Lung (tissue), 12 donors: ENCODE measurements around the gene KRTAP10-3. TPM values are rescaled to one million over a fixed set of nuclear protein-coding genes. Genes with fewer than 3 reads are reported as not detected.

Experiments used
- ATAC-seq: fragments of 200-7000 bp; cut with Tn5 transposase; one replicate; pipeline ENCODE4 v1.9.1; 2020; ENCODE audit warnings: moderate number of reproducible peaks; ENCODE audit not compliant: insufficient read depth, low FRiP score
- DNase-seq, 3 donors: peaks; one replicate each; pipeline ENCODE4 v3.0.0-alpha.2; 2013 to 2017
- H3K27ac ChIP-seq, 2 donors: one replicate each; pipeline ENCODE4 v1.5.1; 2013; ENCODE audit warnings: mild to moderate bottlenecking in 2 of 2, moderate library complexity in 2 of 2, control low read depth in 1 of 2, inconsistent platforms in 1 of 2, low read depth in 1 of 2, low read length in 1 of 2
- H3K27me3 ChIP-seq, 3 donors: one replicate each; pipeline ENCODE4 v1.5.1; 2013; ENCODE audit warnings: low read length in 2 of 3; ENCODE audit not compliant: control insufficient read depth in 3 of 3, insufficient read depth in 3 of 3
- H3K36me3 ChIP-seq, 4 donors: one replicate each; pipeline ENCODE4 v1.5.1; 2013; ENCODE audit warnings: low read length in 4 of 4, mild to moderate bottlenecking in 1 of 4, moderate library complexity in 1 of 4; ENCODE audit not compliant: control insufficient read depth in 4 of 4, insufficient read depth in 4 of 4
- H3K4me1 ChIP-seq, 5 donors: one replicate each; pipeline ENCODE4 v1.5.1; 2013; ENCODE audit warnings: low read length in 5 of 5, mild to moderate bottlenecking in 2 of 5, moderate library complexity in 1 of 5; ENCODE audit not compliant: control insufficient read depth in 5 of 5, insufficient read depth in 5 of 5
- H3K4me3 ChIP-seq: one replicate; pipeline ENCODE4 v1.5.1; 2013; ENCODE audit warnings: mild to moderate bottlenecking, control low read depth, moderate library complexity
- H3K9ac ChIP-seq, 2 donors: one replicate each; pipeline ENCODE4 v1.5.1; 2013; ENCODE audit warnings: low read length in 2 of 2, control low read depth in 1 of 2; ENCODE audit not compliant: insufficient read depth in 1 of 2
- H3K9me3 ChIP-seq, 4 donors: one replicate each; pipeline ENCODE4 v1.5.1; 2013; ENCODE audit warnings: low read length in 3 of 4, mild to moderate bottlenecking in 1 of 4, moderate library complexity in 1 of 4; ENCODE audit not compliant: control insufficient read depth in 4 of 4, insufficient read depth in 3 of 4
- WGBS, 2 donors: extraction: QIAGEN DNeasy Blood & Tissue Kit; methylation state at CpG; one replicate each; pipeline ENCODE4 v1.1.7; 2013; 5-methylcytosine and 5-hydroxymethylcytosine counted together
- polyA plus RNA-seq, 2 donors: library from polyadenylated mRNA; stranded (reverse); fragments of 200-250 nt; gene quantifications; one replicate each; pipeline ENCODE4 v1.2.1, GENCODE V29; 2013
- total RNA-seq, 2 donors: library from RNA; depleted of rRNA in 1 of 2; stranded (reverse); fragments of >200 nt in 1 of 2; gene quantifications; one replicate each; pipeline ENCODE4 v1.2.1, GENCODE V29; 2014 to 2021
- TF ChIP-seq, protein P1 (sequence below): IDR thresholded peaks from 2 replicates; pipeline ENCODE4 v1.5.1; 2012; ENCODE audit warnings: mild to moderate bottlenecking; ENCODE audit errors: control extremely low read depth, extremely low read depth
- donor health status: control.
- donor health status: control.
- donor health status: Bipolar disorder and iron deficiency.
- donor health status: healthy.
- donor health status: DM: yes; HTN: yes; CAD: no.

KRTAP10-3 gene
- total and polyA plus RNA-seq, 4 donors: not detected

DNA sequence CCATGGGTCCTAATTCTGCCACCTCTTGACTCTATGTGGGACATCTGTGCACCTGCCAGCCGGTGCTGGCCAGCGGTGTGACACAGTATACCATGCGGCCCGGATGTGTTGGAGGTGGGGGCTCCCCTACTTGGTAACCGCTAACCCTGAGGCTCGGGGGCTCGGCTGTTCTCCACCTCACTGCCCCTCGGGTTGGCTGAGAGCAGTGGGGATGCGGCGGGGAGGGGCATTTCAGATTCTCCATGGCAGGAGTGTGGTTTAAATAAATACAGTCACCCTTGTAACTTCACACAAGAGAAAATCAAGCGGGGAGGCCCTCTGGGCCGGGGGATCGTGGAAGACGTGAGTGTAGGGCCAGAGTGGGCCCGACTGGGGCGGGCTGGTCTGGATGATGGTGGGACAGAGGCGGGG, 29.6 kb downstream of the KRTAP10-3 start:
- TF ChIP-seq, protein P1, sequence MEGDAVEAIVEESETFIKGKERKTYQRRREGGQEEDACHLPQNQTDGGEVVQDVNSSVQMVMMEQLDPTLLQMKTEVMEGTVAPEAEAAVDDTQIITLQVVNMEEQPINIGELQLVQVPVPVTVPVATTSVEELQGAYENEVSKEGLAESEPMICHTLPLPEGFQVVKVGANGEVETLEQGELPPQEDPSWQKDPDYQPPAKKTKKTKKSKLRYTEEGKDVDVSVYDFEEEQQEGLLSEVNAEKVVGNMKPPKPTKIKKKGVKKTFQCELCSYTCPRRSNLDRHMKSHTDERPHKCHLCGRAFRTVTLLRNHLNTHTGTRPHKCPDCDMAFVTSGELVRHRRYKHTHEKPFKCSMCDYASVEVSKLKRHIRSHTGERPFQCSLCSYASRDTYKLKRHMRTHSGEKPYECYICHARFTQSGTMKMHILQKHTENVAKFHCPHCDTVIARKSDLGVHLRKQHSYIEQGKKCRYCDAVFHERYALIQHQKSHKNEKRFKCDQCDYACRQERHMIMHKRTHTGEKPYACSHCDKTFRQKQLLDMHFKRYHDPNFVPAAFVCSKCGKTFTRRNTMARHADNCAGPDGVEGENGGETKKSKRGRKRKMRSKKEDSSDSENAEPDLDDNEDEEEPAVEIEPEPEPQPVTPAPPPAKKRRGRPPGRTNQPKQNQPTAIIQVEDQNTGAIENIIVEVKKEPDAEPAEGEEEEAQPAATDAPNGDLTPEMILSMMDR: no peak
- WGBS, 2 donors: 90 to 94% methylated on average over 17 of the region's 17 CpGs
- Histone ChIP-seq H3K4me1 (no peaks in the 10 kb centered on the region), H3K27me3 (no peaks in the 10 kb centered on the region), H3K4me3 (no peak overlapping the region), H3K9me3 (peaks cover 0 to 3% (median 0%) of the 10 kb centered on the region in 4 donors), H3K27ac (no peak overlapping the region), H3K9ac (no peak overlapping the region), H3K36me3 (no peaks in the 10 kb centered on the region)
- ATAC-seq (no peak), DNase-seq (no peak)

DNA sequence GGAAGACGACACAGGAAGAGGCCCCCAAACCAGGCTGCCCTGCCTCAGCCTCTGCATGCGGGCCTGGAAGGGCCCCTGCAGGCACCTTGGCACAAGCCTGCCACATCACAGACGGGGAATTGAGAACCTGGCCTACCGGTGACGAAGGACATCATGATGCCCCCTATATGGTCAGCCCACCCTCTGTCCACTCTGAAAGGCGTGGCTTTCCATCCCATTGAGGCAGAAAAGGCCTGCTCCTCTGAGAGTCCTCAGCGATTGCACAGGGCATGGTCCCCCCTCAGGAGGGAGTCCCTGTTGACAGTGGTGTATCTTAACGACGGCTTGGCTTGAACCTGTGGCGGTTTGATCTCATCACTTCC, 30.0 kb downstream of the KRTAP10-3 start:
- Histone ChIP-seq H3K27me3 (no peaks in the 10 kb centered on the region), H3K9me3 (peaks cover 0 to 3% (median 0%) of the 10 kb centered on the region in 4 donors), H3K9ac (no peak overlapping the region), H3K36me3 (no peaks in the 10 kb centered on the region), H3K4me3 (no peak overlapping the region), H3K27ac (no peak overlapping the region), H3K4me1 (no peaks in the 10 kb centered on the region)
- ATAC-seq (no peak), DNase-seq (no peak)
- TF ChIP-seq, protein P1: no peak
- WGBS, 2 donors: 86 to 89% methylated on average over 10 of the region's 10 CpGs

DNA sequence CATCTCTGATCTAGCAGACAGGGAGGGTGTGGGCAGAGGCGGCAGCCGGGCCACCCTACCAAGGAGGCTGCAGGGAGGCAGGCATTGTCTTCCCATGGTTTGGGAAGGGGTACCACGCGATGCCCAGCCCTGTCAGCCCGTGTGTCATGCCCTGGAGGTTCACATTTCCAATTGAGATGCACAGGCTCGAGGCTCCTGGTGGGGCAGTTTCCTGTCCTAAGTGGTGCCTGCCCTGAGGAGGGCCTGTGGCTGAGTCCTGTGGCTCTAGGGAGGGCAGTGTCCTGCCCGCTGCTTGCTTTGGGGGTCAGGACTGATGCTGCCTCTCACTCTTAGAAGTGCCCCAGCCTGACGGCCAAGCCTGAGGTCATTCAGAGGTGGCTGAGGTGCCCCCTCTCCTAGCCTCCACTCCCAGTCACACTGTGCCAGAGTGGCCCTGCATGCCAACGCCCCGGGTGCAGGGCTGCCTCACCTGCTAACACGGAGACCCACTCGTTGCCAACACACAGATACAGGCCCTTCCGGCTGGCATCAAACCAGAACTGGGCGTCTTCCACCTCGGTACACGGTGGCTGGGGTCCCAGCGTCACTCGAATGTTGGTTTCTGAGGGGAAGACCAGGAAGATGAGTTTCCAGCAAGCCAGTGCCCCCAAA, 30.5 kb downstream of the KRTAP10-3 start:
- Histone ChIP-seq H3K9me3 (peaks cover 0 to 3% (median 0%) of the 10 kb centered on the region in 4 donors), H3K27ac (no peak overlapping the region), H3K4me3 (no peak overlapping the region), H3K9ac (no peak overlapping the region), H3K36me3 (no peaks in the 10 kb centered on the region), H3K4me1 (no peaks in the 10 kb centered on the region), H3K27me3 (no peaks in the 10 kb centered on the region)
- TF ChIP-seq, protein P1: no peak
- no peak for DNase-seq
- WGBS, 2 donors: 84 to 88% methylated on average over 16 to 18 of the region's 18 CpGs
- no peak for ATAC-seq
